HG03159 (cell line): ENCODE measurements around the gene ZNF284.
A peak's percentile ranks its signal among the peaks of the same experiment; 100 is the strongest.
"Not testable (repeated sequence)": the region's sequence is repeated elsewhere in the genome, so short reads cannot be mapped to it uniquely, and the experiment has no call there.

Experiments
- ATAC-seq: cut with Tn5 transposase; IDR thresholded peaks from one replicate; pipeline ENCODE4 v1.9.1; 2021; ENCODE audit warnings: mild to moderate bottlenecking, moderate library complexity; ENCODE audit not compliant: unreplicated experiment

ZNF284 gene

GRCh38 chr19:44109458-44109857 lies 37.5 kb downstream of the ZNF284 start:
- no peak for ATAC-seq

GRCh38 chr19:44111910-44112463 lies 40.0 kb downstream of the ZNF284 start:
- no peak for ATAC-seq

- peak; percentile 24 for ATAC-seq
Observed at GRCh38 chr19:44112802-44113137, 40.8 kb downstream of the ZNF284 start.

- ATAC-seq = peak; percentile 92
Observed at GRCh38 chr19:44113138-44113783, 41.3 kb downstream of the ZNF284 start, which contains the start of gene ZNF225. Gene ZNF225, plus strand, starts transcription at chr19:44113399. Its CDS starts 2,429 bp downstream, at chr19:44115828.

- ATAC-seq = peak; percentile 9
Observed at GRCh38 chr19:44113784-44114390, 41.9 kb downstream of the ZNF284 start.

- ATAC-seq = not testable (repeated sequence)
Observed at GRCh38 chr19:44121162-44121561, 49.2 kb downstream of the ZNF284 start.

- ATAC-seq = no peak
Observed at GRCh38 chr19:44131955-44132354, 60.0 kb downstream of the ZNF284 start.
